ENCODE results near the gene ADAMTS14.

- TF ChIP-seq EZH2 (IDR thresholded peaks at IDR 0.05; ENCODE audit: low read length): no peak
- no peak for TF ChIP-seq CTCF (optimal IDR thresholded peaks at IDR 0.05 in 1 of 3, IDR thresholded peaks at IDR 0.05 in 1 of 3, conservative IDR thresholded peaks at IDR 0.05 in 1 of 3; ENCODE audit: extremely low read depth in 1 of 3, insufficient read depth in 2 of 3, low read length in 3 of 3)
These were observed 132.1 kb downstream of the ADAMTS14 start for GRCh38 chr10:70804421-70804808.
